ENCODE results near the gene PDE6B.

GRCh38 chr4:646460-646859 lies 21.1 kb downstream of the PDE6B start:
- no peak for TF ChIP-seq CTCF (conservative IDR thresholded peaks at IDR 0.05)
- no peak for TF ChIP-seq ZFX (IDR thresholded peaks at IDR 0.05)

Data from C4-2B (cell line).